CD14-positive monocyte (primary cell): Measurements from ENCODE around the gene EYA4. TPM values are rescaled to one million over a fixed set of nuclear protein-coding genes. Genes with fewer than 3 reads are reported as not detected.

Source experiments
- DNase-seq, 3 donors: peaks; one replicate each; pipeline ENCODE4 v3.0.0-alpha.2; 2011 to 2022
- H2AFZ ChIP-seq: 2 replicates; pipeline ENCODE4 v1.6.0; 2012; ENCODE audit warnings: mild to moderate bottlenecking, low read depth, low read length, inconsistent platforms; ENCODE audit not compliant: insufficient read depth, poor library complexity, severe bottlenecking
- H3K27ac ChIP-seq, 2 donors: 1 replicate in 1 of 2; 2 replicates in 1 of 2; pipeline ENCODE4 v1.5.1; 2012 to 2013; ENCODE audit warnings: low read length in 2 of 2, control low read depth in 1 of 2, inconsistent platforms in 1 of 2, low read depth in 1 of 2, mild to moderate bottlenecking in 1 of 2
- H3K27me3 ChIP-seq, 2 donors: one replicate each; pipeline versions ENCODE4 v1.6.0 to v1.6.1; 2011 to 2013; ENCODE audit warnings: low read length in 2 of 2; ENCODE audit not compliant: control insufficient read depth in 2 of 2, insufficient read depth in 2 of 2
- H3K36me3 ChIP-seq, 2 donors: replicated peaks in 1 of 2; 1 replicate in 1 of 2; 2 replicates in 1 of 2; pipeline versions ENCODE4 v1.5.1 to v1.6.1; 2012 to 2013; ENCODE audit warnings: low read length in 2 of 2, control low read depth in 1 of 2, inconsistent platforms in 1 of 2, mild to moderate bottlenecking in 1 of 2; ENCODE audit not compliant: insufficient read depth in 2 of 2, control insufficient read depth in 1 of 2
- H3K4me1 ChIP-seq, 2 donors: 1 replicate in 1 of 2; 2 replicates in 1 of 2; pipeline versions ENCODE4 v1.5.1 to v1.6.1; 2012 to 2013; ENCODE audit warnings: low read length in 2 of 2, control low read depth in 1 of 2, inconsistent platforms in 1 of 2, mild to moderate bottlenecking in 1 of 2, moderate library complexity in 1 of 2; ENCODE audit not compliant: insufficient read depth in 2 of 2, control insufficient read depth in 1 of 2
- H3K4me2 ChIP-seq: replicated peaks from 2 replicates; pipeline ENCODE3; 2012; ENCODE audit warnings: low read length, moderate library complexity, mild to moderate bottlenecking; ENCODE audit not compliant: poor library complexity, severe bottlenecking; ENCODE audit errors: extremely low read depth
- H3K4me3 ChIP-seq, 3 experiments: fragments of 200-600 bp in 1 of 3; sonication (generic) in 1 of 3; replicated peaks in 1 of 3; 1 replicate in 2 of 3; 2 replicates in 1 of 3; pipeline ENCODE4 v1.5.1; 2011 to 2013; ENCODE audit warnings: low read length in 3 of 3, mild to moderate bottlenecking in 3 of 3, control low read depth in 2 of 3, low read depth in 2 of 3, inconsistent platforms in 1 of 3, moderate library complexity in 1 of 3
- H3K79me2 ChIP-seq: 2 replicates; pipeline ENCODE4 v1.6.0; 2012; ENCODE audit warnings: mild to moderate bottlenecking, control low read depth, inconsistent platforms, low read length, moderate library complexity; ENCODE audit not compliant: insufficient read depth
- H3K9ac ChIP-seq: 2 replicates; pipeline ENCODE4 v1.6.0; 2017; ENCODE audit warnings: low read length, mild to moderate bottlenecking; ENCODE audit not compliant: insufficient read depth, poor library complexity, severe bottlenecking
- H3K9me3 ChIP-seq, 2 donors: replicated peaks in 1 of 2; 1 replicate in 1 of 2; 2 replicates in 1 of 2; pipeline versions ENCODE4 v1.5.1 to v1.6.1; 2012 to 2013; ENCODE audit warnings: low read length in 2 of 2, control low read depth in 1 of 2; ENCODE audit not compliant: control insufficient read depth in 1 of 2, insufficient read depth in 1 of 2
- H4K20me1 ChIP-seq: 2 replicates; pipeline ENCODE4 v1.6.0; 2012; ENCODE audit warnings: mild to moderate bottlenecking, low read length, control low read depth, moderate library complexity; ENCODE audit not compliant: insufficient read depth
- H3K27ac Mint-ChIP-seq, 7 donors: one replicate each; pipeline ENCODE4 v1.8.0; 2020; ENCODE audit warnings: mild to moderate bottlenecking in 7 of 7, mixed read lengths in 7 of 7, moderate library complexity in 6 of 7, inconsistent platforms in 2 of 7
- H3K27me3 Mint-ChIP-seq, 3 donors: one replicate each; pipeline ENCODE4 v1.8.0; 2021 to 2022; ENCODE audit warnings: low read depth in 3 of 3, mild to moderate bottlenecking in 3 of 3, mixed read lengths in 3 of 3, moderate library complexity in 3 of 3, inconsistent platforms in 1 of 3
- H3K36me3 Mint-ChIP-seq, 2 donors: one replicate each; pipeline ENCODE4 v1.8.0; 2020; ENCODE audit warnings: mixed read lengths in 2 of 2, inconsistent platforms in 1 of 2, mild to moderate bottlenecking in 1 of 2
- H3K4me1 Mint-ChIP-seq: one replicate; pipeline ENCODE4 v1.8.0; 2020; ENCODE audit warnings: mild to moderate bottlenecking, mixed read lengths
- H3K4me3 Mint-ChIP-seq, 2 donors: one replicate each; pipeline ENCODE4 v1.8.0; 2020; ENCODE audit warnings: mild to moderate bottlenecking in 2 of 2, mixed read lengths in 2 of 2, moderate library complexity in 1 of 2
- H3K9me3 Mint-ChIP-seq, 7 donors: one replicate each; pipeline ENCODE4 v1.8.0; 2020 to 2022; ENCODE audit warnings: mixed read lengths in 7 of 7, mild to moderate bottlenecking in 6 of 7, moderate library complexity in 6 of 7, inconsistent platforms in 2 of 7
- CTCF ChIP-seq: fragments of 200-600 bp; IDR thresholded peaks from one replicate; pipeline ENCODE4 v1.8.0; 2022; ENCODE audit warnings: antibody characterized with exemption, mild to moderate bottlenecking
- WGBS: methylation state at CpG from one replicate; pipeline ENCODE4 v1.1.5; 2013; ENCODE audit warnings: missing lambda C conversion rate; ENCODE audit not compliant: insufficient coverage; 5-methylcytosine and 5-hydroxymethylcytosine counted together
- intact Hi-C, 2 donors: fragments of 100-400 bp; cut with micrococcal nuclease; formaldehyde crosslinking; loops; one replicate each; pipeline versions ENCODE4 v1.15.0 to v1.15.1; 2023
- polyA plus RNA-seq, 3 donors: library from polyadenylated mRNA; depleted of rRNA in 1 of 3; unstranded in 2 of 3; stranded (reverse) in 1 of 3; fragments of 300-500 nt in 2 of 3; fragments of >200 nt in 1 of 3; fragmentation: Illumina TruSeq in 2 of 3; gene quantifications; 1 replicate in 2 of 3; 2 replicates in 1 of 3; pipeline ENCODE4 v1.2.3, GENCODE V29; 2012 to 2021

Gene EYA4
- polyA plus RNA-seq, 3 donors, result not detected

- Histone ChIP-seq H3K27me3 (no peaks in the 10 kb centered on the region), H3K4me3 (no peak overlapping the region), H4K20me1 (no peaks in the 10 kb centered on the region), H3K4me2 (no peak overlapping the region), H3K36me3 (no peaks in the 10 kb centered on the region), H2AFZ (no peak overlapping the region), H3K9me3 (no peaks in the 10 kb centered on the region), H3K27ac (no peak overlapping the region), H3K79me2 (no peaks in the 10 kb centered on the region), H3K9ac (no peak overlapping the region), H3K4me1 (no peaks in the 10 kb centered on the region)
- Mint-ChIP-seq H3K9me3 (peaks cover 0 to 2% (median 0%) of the 10 kb centered on the region in 7 donors), H3K4me3 (no peak overlapping the region), H3K27ac (no peak overlapping the region), H3K4me1 (no peaks in the 10 kb centered on the region), H3K36me3 (no peaks in the 10 kb centered on the region), H3K27me3 (no peaks in the 10 kb centered on the region)
- DNase-seq, result no peak
- intact Hi-C loops, result no loop called here
- WGBS, result no CpG with 5 or more reads among the region's 1 CpG
- TF ChIP-seq CTCF, result no peak
Observed at GRCh38 chr6:133353061-133353460, 111.9 kb downstream of the EYA4 start.

- no peak overlapping the region for H3K4me3 ChIP-seq
- no peaks in the 10 kb centered on the region for H3K79me2 ChIP-seq
- Mint-ChIP-seq H3K4me3 (no peak overlapping the region), H3K4me1 (no peaks in the 10 kb centered on the region), H3K27ac (no peak overlapping the region), H3K36me3 (no peaks in the 10 kb centered on the region), H3K9me3 (peaks cover 0 to 4% (median 0%) of the 10 kb centered on the region in 7 donors), H3K27me3 (no peaks in the 10 kb centered on the region)
- no peak overlapping the region for H3K9ac ChIP-seq
- no peak for DNase-seq
- WGBS, result 80% methylated on average over 1 of the region's 3 CpGs
- no peaks in the 10 kb centered on the region for H3K9me3 ChIP-seq
- no peak overlapping the region for H3K4me2 ChIP-seq
- no peaks in the 10 kb centered on the region for H3K4me1 ChIP-seq
- no peak for TF ChIP-seq CTCF
- no peaks in the 10 kb centered on the region for H3K36me3 ChIP-seq
- no peaks in the 10 kb centered on the region for H4K20me1 ChIP-seq
- intact Hi-C loops, result no loop called here
- no peak overlapping the region for H2AFZ ChIP-seq
- H3K27me3 ChIP-seq, result no peaks in the 10 kb centered on the region
- H3K27ac ChIP-seq, result no peak overlapping the region
Observed at GRCh38 chr6:133355922-133356321, 114.8 kb downstream of the EYA4 start.
